Lung (tissue), 12 donors: ENCODE data around the gene SAMD7. TPM values are rescaled to one million over a fixed set of nuclear protein-coding genes. Genes with fewer than 3 reads are reported as not detected.

ENCODE experiments used
- ATAC-seq: fragments of 200-7000 bp; cut with Tn5 transposase; one replicate; pipeline ENCODE4 v1.9.1; 2020; ENCODE audit warnings: moderate number of reproducible peaks; ENCODE audit not compliant: insufficient read depth, low FRiP score
- DNase-seq, 3 donors: peaks; one replicate each; pipeline ENCODE4 v3.0.0-alpha.2; 2013 to 2017
- H3K27ac ChIP-seq, 2 donors: one replicate each; pipeline ENCODE4 v1.5.1; 2013; ENCODE audit warnings: mild to moderate bottlenecking in 2 of 2, moderate library complexity in 2 of 2, control low read depth in 1 of 2, inconsistent platforms in 1 of 2, low read depth in 1 of 2, low read length in 1 of 2
- H3K27me3 ChIP-seq, 3 donors: one replicate each; pipeline ENCODE4 v1.5.1; 2013; ENCODE audit warnings: low read length in 2 of 3; ENCODE audit not compliant: control insufficient read depth in 3 of 3, insufficient read depth in 3 of 3
- H3K36me3 ChIP-seq, 4 donors: one replicate each; pipeline ENCODE4 v1.5.1; 2013; ENCODE audit warnings: low read length in 4 of 4, mild to moderate bottlenecking in 1 of 4, moderate library complexity in 1 of 4; ENCODE audit not compliant: control insufficient read depth in 4 of 4, insufficient read depth in 4 of 4
- H3K4me1 ChIP-seq, 5 donors: one replicate each; pipeline ENCODE4 v1.5.1; 2013; ENCODE audit warnings: low read length in 5 of 5, mild to moderate bottlenecking in 2 of 5, moderate library complexity in 1 of 5; ENCODE audit not compliant: control insufficient read depth in 5 of 5, insufficient read depth in 5 of 5
- H3K4me3 ChIP-seq: one replicate; pipeline ENCODE4 v1.5.1; 2013; ENCODE audit warnings: mild to moderate bottlenecking, control low read depth, moderate library complexity
- H3K9ac ChIP-seq, 2 donors: one replicate each; pipeline ENCODE4 v1.5.1; 2013; ENCODE audit warnings: low read length in 2 of 2, control low read depth in 1 of 2; ENCODE audit not compliant: insufficient read depth in 1 of 2
- H3K9me3 ChIP-seq, 4 donors: one replicate each; pipeline ENCODE4 v1.5.1; 2013; ENCODE audit warnings: low read length in 3 of 4, mild to moderate bottlenecking in 1 of 4, moderate library complexity in 1 of 4; ENCODE audit not compliant: control insufficient read depth in 4 of 4, insufficient read depth in 3 of 4
- WGBS, 2 donors: extraction: QIAGEN DNeasy Blood & Tissue Kit; methylation state at CpG; one replicate each; pipeline ENCODE4 v1.1.7; 2013; 5-methylcytosine and 5-hydroxymethylcytosine counted together
- polyA plus RNA-seq, 2 donors: library from polyadenylated mRNA; stranded (reverse); fragments of 200-250 nt; gene quantifications; one replicate each; pipeline ENCODE4 v1.2.1, GENCODE V29; 2013
- total RNA-seq, 2 donors: library from RNA; depleted of rRNA in 1 of 2; stranded (reverse); fragments of >200 nt in 1 of 2; gene quantifications; one replicate each; pipeline ENCODE4 v1.2.1, GENCODE V29; 2014 to 2021
- TF ChIP-seq, protein P1 (sequence below): IDR thresholded peaks from 2 replicates; pipeline ENCODE4 v1.5.1; 2012; ENCODE audit warnings: mild to moderate bottlenecking; ENCODE audit errors: control extremely low read depth, extremely low read depth
- donor health status: control.
- donor health status: control.
- donor health status: Bipolar disorder and iron deficiency.
- donor health status: healthy.
- donor health status: DM: yes; HTN: yes; CAD: no.

The SAMD7 gene
- total and polyA plus RNA-seq, 4 donors: not detected

DNA sequence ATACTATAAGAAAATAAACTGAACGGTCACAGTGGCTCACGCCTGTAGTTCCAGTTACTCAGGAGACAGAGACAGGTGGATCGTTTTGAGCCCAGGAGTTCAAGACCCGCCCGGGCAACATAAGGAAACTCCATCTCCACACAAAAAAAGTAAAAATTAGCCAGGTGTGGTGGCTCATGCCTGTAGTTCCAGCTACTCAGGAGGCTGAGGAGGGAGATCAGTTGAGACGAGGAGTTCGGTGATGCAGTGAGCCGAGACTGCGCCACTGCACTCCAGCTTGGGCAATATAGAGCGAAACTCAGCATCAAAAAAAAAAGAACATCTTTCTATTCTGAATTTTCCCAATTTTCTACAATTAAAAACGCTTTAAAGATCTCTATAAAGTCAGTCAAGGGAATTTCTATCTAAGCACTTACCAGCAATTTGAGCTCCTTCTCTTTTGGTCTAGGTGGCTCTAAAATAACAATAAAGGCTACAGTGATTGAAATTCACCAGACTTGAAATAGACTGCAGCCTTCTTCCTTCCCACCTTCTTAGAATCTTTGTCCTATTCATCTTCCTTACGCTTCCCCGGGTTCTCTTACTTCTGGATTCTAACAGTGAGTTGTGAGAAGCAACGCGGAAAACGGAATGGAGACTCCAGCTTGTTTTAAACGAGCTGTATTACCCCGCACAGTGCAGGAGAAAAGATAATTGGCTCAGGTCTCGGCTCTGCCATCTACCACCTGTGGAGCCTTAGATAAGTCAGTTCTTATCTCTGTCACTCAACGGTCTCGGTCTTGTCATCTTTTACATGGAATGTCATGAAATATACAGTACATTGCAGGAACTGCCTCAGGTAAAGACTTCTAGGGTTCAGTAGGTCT is 54.4 kb downstream of the SAMD7 start:
- peaks cover 0 to 25% (median 2%) of the 10 kb centered on the region in 5 donors for H3K4me1 ChIP-seq
- H3K9me3 ChIP-seq: no peaks in the 10 kb centered on the region
- H3K27me3 ChIP-seq: no peaks in the 10 kb centered on the region
- peak overlapping the region; percentile 83 to 99 for H3K27ac ChIP-seq
- peak overlapping the region; percentile 87 to 97 for H3K9ac ChIP-seq
- DNase-seq (peak in 2 of 3 donors; percentile 20 to 53), ATAC-seq (no peak)
- peak overlapping the region; percentile 96 for H3K4me3 ChIP-seq
- peaks cover 0 to 2% (median under 1%) of the 10 kb centered on the region in 4 donors for H3K36me3 ChIP-seq
- WGBS, 2 donors: 70% methylated on average over 21 of the region's 21 CpGs
- TF ChIP-seq, protein P1, sequence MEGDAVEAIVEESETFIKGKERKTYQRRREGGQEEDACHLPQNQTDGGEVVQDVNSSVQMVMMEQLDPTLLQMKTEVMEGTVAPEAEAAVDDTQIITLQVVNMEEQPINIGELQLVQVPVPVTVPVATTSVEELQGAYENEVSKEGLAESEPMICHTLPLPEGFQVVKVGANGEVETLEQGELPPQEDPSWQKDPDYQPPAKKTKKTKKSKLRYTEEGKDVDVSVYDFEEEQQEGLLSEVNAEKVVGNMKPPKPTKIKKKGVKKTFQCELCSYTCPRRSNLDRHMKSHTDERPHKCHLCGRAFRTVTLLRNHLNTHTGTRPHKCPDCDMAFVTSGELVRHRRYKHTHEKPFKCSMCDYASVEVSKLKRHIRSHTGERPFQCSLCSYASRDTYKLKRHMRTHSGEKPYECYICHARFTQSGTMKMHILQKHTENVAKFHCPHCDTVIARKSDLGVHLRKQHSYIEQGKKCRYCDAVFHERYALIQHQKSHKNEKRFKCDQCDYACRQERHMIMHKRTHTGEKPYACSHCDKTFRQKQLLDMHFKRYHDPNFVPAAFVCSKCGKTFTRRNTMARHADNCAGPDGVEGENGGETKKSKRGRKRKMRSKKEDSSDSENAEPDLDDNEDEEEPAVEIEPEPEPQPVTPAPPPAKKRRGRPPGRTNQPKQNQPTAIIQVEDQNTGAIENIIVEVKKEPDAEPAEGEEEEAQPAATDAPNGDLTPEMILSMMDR: no peak

DNA sequence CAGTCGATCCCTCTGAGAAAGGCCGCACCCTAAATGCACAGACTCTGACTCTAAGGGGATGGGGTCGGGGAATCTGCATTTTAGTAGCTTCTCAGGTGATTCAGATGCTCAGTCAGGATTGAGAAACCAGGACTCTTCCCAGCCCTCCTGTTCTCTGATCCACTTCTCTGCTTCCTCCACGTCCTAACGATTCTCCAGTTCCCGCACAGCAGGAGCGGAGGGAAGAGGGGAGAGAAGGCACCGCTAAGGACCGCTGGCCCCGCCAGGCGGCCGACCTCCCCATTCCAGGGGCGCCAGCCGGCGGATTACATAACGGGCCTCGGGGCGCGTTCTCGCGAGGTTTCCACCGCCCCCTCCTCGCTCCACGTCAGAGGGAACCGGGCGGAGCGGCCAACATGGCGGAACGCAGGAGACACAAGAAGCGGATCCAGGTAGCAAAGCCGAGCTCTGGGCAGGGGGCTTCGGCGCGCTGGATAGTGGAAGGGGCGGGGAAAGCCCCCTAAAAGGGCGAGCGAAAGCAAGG is 55.1 kb downstream of the SAMD7 start, which contains the start of gene SEC62:
Gene SEC62, plus strand, starts transcription at position 380 of the 523 bp plus-strand sequence. Its CDS starts 16 bp downstream, at position 396.
- no peaks in the 10 kb centered on the region for H3K9me3 ChIP-seq
- H3K27ac ChIP-seq: peak within 1 kb of the TSS; percentile 83 to 99
- peak within 1 kb of the TSS; percentile 96 for H3K4me3 ChIP-seq
- 1% methylated on average over 36 to 37 of the region's 37 CpGs for WGBS, 2 donors
- no peaks in the 10 kb centered on the region for H3K27me3 ChIP-seq
- H3K9ac ChIP-seq: peak within 1 kb of the TSS; percentile 87 to 97
- DNase-seq (peak; percentile 97), ATAC-seq (peak; percentile 99)
- H3K4me1 ChIP-seq: peaks cover 0 to 25% (median 9%) of the 10 kb centered on the region in 5 donors
- TF ChIP-seq, protein P1: peak; percentile 27
- peaks cover 0 to 2% (median under 1%) of the 10 kb centered on the region in 4 donors for H3K36me3 ChIP-seq

DNA sequence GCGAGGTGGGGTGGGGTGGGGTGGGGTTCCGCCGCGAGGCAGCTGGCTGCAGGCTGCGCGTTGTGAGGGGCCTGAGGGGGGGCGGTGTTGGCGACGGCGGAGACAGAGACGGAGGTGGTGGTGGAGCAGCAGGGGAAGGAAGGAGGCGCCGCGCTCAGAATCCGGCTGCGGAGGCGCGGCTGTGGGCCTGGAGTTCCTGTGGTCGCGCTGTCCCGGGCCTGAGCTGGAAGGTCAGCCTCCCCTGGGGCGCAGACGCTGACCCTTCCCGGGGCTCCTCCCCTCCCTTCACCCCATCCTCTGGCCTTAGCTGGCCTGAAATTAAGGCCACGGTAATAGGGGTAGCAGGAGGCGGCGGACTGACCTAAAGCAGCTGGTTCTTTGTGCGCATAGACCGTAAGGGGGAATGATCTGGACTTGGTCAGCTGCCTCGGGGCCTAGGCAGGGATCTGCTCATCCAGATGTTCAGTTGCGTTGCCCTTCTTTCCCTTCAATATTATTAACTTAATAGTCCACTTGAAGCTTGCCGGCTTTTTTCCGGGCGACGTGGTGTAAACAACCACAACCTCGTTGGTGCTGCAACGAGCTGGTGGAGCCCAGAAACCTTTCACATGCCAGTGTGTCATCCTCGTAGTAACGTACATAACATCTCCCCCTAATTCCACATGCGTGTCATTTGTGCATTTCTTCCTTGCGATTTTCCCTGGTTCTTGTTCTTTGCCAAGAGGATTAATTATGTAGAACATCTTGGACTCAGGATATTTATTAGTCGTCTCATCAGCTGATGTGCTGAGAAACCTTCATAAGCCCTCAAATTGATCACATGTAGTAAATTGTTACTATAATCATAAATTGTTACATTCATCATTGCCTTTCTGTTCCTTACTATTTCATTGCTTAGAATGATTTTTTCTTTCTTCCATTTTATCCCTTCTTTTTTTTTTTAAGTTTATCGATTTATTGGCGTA is 55.9 kb downstream of the SAMD7 start:
- ATAC-seq (peak; percentile 67), DNase-seq (peak in 2 of 3 donors; percentile 74 to 81)
- Histone ChIP-seq H3K4me1 (peaks cover 0 to 25% (median 9%) of the 10 kb centered on the region in 5 donors), H3K27ac (peak overlapping the region; percentile 83 to 99), H3K36me3 (peaks cover 0 to 2% (median under 1%) of the 10 kb centered on the region in 4 donors), H3K27me3 (no peaks in the 10 kb centered on the region), H3K4me3 (peak overlapping the region; percentile 96), H3K9ac (peak overlapping the region; percentile 87 to 88), H3K9me3 (no peaks in the 10 kb centered on the region)
- 4 to 6% methylated on average over 29 to 44 of the region's 44 CpGs for WGBS, 2 donors
- TF ChIP-seq, protein P1: no peak
